SK-N-SH treated with all-trans-retinoic acid at 6 μM for 48 hours (cell line): ENCODE results near the gene NDE1.

ENCODE experiments used
- ATAC-seq: fragments of 200-7000 bp; cut with Tn5 transposase; 3 replicates; pipeline ENCODE4 v1.9.1; 2020; ENCODE audit warnings: mild to moderate bottlenecking, moderate library complexity
- ARNTL ChIP-seq: fragments of 450-650 bp; formaldehyde crosslinking; IDR thresholded peaks from 2 replicates; pipeline ENCODE4 v1.5.0; 2020; ENCODE audit warnings: low read depth, mild to moderate bottlenecking, moderate library complexity, borderline replicate concordance
- BACH2 ChIP-seq: fragments of 250-450 bp; sonication (Bioruptor Pico); IDR thresholded peaks from 2 replicates; pipeline ENCODE4 v1.9.0; 2021; ENCODE audit warnings: mild to moderate bottlenecking, borderline replicate concordance
- CREB5 ChIP-seq: fragments of 250-450 bp; sonication (Bioruptor Pico); IDR thresholded peaks from 2 replicates; pipeline ENCODE4 v1.5.1; 2020; ENCODE audit warnings: low read depth, mild to moderate bottlenecking, moderate library complexity
- CSDC2 ChIP-seq: fragments of 250-450 bp; sonication (Bioruptor Pico); IDR thresholded peaks from 2 replicates; pipeline ENCODE4 v1.5.0; 2020; ENCODE audit warnings: mild to moderate bottlenecking, moderate library complexity
- CSRNP3 ChIP-seq: fragments of 250-450 bp; sonication (Bioruptor Pico); IDR thresholded peaks from 2 replicates; pipeline ENCODE4 v1.5.1; 2021; ENCODE audit warnings: mild to moderate bottlenecking, moderate library complexity
- GLIS3 ChIP-seq: fragments of 250-450 bp; sonication (Bioruptor Pico); IDR thresholded peaks from 2 replicates; pipeline ENCODE4 v1.5.0; 2020; ENCODE audit warnings: mild to moderate bottlenecking, moderate library complexity
- ISL1 ChIP-seq: fragments of 250-450 bp; sonication (Bioruptor Pico); IDR thresholded peaks from 2 replicates; pipeline ENCODE4 v2.1.2; 2022; ENCODE audit warnings: mild to moderate bottlenecking, moderate library complexity
- OSR1 ChIP-seq: fragments of 250-450 bp; sonication (Bioruptor Pico); IDR thresholded peaks from 2 replicates; pipeline ENCODE4 v1.8.0; 2022; ENCODE audit warnings: moderate library complexity, mild to moderate bottlenecking, inconsistent platforms
- POU6F1 ChIP-seq: fragments of 250-450 bp; sonication (Bioruptor Pico); IDR thresholded peaks from 2 replicates; pipeline ENCODE4 v1.8.0; 2021; ENCODE audit warnings: low read depth, mild to moderate bottlenecking, moderate library complexity, borderline replicate concordance
- PPARA ChIP-seq: fragments of 250-450 bp; sonication (Bioruptor Pico); IDR thresholded peaks from 2 replicates; pipeline ENCODE4 v1.5.0; 2020; ENCODE audit warnings: mild to moderate bottlenecking, borderline replicate concordance
- RARB ChIP-seq: fragments of 250-450 bp; sonication (Bioruptor Pico); IDR thresholded peaks from 2 replicates; pipeline ENCODE4 v1.8.0; 2021; ENCODE audit warnings: mild to moderate bottlenecking, moderate library complexity
- SNAI2 ChIP-seq: fragments of 250-450 bp; sonication (Bioruptor Pico); IDR thresholded peaks from 2 replicates; pipeline ENCODE4 v1.5.0; 2020; ENCODE audit warnings: mild to moderate bottlenecking, moderate library complexity
- TCF4 ChIP-seq: fragments of 250-450 bp; sonication (Bioruptor Pico); IDR thresholded peaks from 2 replicates; pipeline ENCODE4 v1.8.0; 2021; ENCODE audit warnings: mild to moderate bottlenecking, moderate library complexity, borderline replicate concordance
- TOX ChIP-seq: fragments of 250-450 bp; sonication (Bioruptor Pico); IDR thresholded peaks from 2 replicates; pipeline ENCODE4 v1.8.0; 2021; ENCODE audit warnings: mild to moderate bottlenecking, moderate library complexity, borderline replicate concordance
- ZC3H10 ChIP-seq: fragments of 250-450 bp; sonication (Bioruptor Pico); IDR thresholded peaks from 2 replicates; pipeline ENCODE4 v1.5.1; 2021; ENCODE audit warnings: mild to moderate bottlenecking, moderate library complexity
- ZFP3 ChIP-seq: fragments of 250-450 bp; sonication (Bioruptor Pico); IDR thresholded peaks from 2 replicates; pipeline ENCODE4 v1.5.0; 2020; ENCODE audit warnings: mild to moderate bottlenecking, moderate library complexity
- ZFP30 ChIP-seq: fragments of 450-650 bp; formaldehyde crosslinking; IDR thresholded peaks from 2 replicates; pipeline ENCODE4 v1.5.0; 2022; ENCODE audit warnings: mild to moderate bottlenecking, moderate library complexity
- ZNF565 ChIP-seq: fragments of 450-650 bp; formaldehyde crosslinking; conservative IDR thresholded peaks from 2 replicates; pipeline ENCODE4 v1.5.0; 2020; ENCODE audit warnings: low read depth, mild to moderate bottlenecking, moderate library complexity
- ZNF70 ChIP-seq: fragments of 450-650 bp; formaldehyde crosslinking; IDR thresholded peaks from 2 replicates; pipeline ENCODE4 v1.5.0; 2020; ENCODE audit warnings: mild to moderate bottlenecking, moderate library complexity
- ZNF8 ChIP-seq: fragments of 450-650 bp; formaldehyde crosslinking; IDR thresholded peaks from 2 replicates; pipeline ENCODE4 v1.5.0; 2020; ENCODE audit warnings: mild to moderate bottlenecking, moderate library complexity
- TF ChIP-seq, protein P1 (sequence below): fragments of 250-450 bp; sonication (Bioruptor Pico); IDR thresholded peaks from 2 replicates; pipeline ENCODE4 v1.5.0; 2020; ENCODE audit warnings: mild to moderate bottlenecking, moderate library complexity
- TF ChIP-seq, protein P2 (sequence below): fragments of 250-450 bp; sonication (Bioruptor Pico); IDR thresholded peaks from 2 replicates; pipeline ENCODE4 v1.8.0; 2020; ENCODE audit warnings: mild to moderate bottlenecking, moderate library complexity, borderline replicate concordance

The NDE1 gene

GRCh38 chr16:15741207-15741871 lies 91.3 kb downstream of the NDE1 start:
- ATAC-seq, result no peak
- TF ChIP-seq ZNF8, result no peak
- TF ChIP-seq, protein P1, sequence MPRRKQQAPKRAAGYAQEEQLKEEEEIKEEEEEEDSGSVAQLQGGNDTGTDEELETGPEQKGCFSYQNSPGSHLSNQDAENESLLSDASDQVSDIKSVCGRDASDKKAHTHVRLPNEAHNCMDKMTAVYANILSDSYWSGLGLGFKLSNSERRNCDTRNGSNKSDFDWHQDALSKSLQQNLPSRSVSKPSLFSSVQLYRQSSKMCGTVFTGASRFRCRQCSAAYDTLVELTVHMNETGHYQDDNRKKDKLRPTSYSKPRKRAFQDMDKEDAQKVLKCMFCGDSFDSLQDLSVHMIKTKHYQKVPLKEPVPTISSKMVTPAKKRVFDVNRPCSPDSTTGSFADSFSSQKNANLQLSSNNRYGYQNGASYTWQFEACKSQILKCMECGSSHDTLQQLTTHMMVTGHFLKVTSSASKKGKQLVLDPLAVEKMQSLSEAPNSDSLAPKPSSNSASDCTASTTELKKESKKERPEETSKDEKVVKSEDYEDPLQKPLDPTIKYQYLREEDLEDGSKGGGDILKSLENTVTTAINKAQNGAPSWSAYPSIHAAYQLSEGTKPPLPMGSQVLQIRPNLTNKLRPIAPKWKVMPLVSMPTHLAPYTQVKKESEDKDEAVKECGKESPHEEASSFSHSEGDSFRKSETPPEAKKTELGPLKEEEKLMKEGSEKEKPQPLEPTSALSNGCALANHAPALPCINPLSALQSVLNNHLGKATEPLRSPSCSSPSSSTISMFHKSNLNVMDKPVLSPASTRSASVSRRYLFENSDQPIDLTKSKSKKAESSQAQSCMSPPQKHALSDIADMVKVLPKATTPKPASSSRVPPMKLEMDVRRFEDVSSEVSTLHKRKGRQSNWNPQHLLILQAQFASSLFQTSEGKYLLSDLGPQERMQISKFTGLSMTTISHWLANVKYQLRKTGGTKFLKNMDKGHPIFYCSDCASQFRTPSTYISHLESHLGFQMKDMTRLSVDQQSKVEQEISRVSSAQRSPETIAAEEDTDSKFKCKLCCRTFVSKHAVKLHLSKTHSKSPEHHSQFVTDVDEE (CRISPR knock-in tag), result no peak
- TF ChIP-seq PPARA, result no peak
- TF ChIP-seq RARB (CRISPR knock-in tag), result no peak
- TF ChIP-seq GLIS3 (CRISPR knock-in tag), result no peak
- TF ChIP-seq ARNTL, result no peak
- no peak for TF ChIP-seq ISL1 (CRISPR knock-in tag)
- no peak for TF ChIP-seq ZFP30 (CRISPR knock-in tag)
- no peak for TF ChIP-seq ZC3H10 (CRISPR knock-in tag)
- TF ChIP-seq TOX, result no peak
- TF ChIP-seq ZNF70, result no peak
- no peak for TF ChIP-seq TCF4 (CRISPR knock-in tag)
- no peak for TF ChIP-seq ZFP3 (CRISPR knock-in tag)
- TF ChIP-seq CSDC2 (CRISPR knock-in tag), result no peak

GRCh38 chr16:15742716-15743115 lies 92.7 kb downstream of the NDE1 start:
- no peak for TF ChIP-seq PPARA
- no peak for TF ChIP-seq SNAI2 (CRISPR knock-in tag)
- no peak for TF ChIP-seq ZFP30 (CRISPR knock-in tag)
- no peak for TF ChIP-seq CREB5 (CRISPR knock-in tag)
- no peak for TF ChIP-seq OSR1
- TF ChIP-seq ARNTL, result no peak
- TF ChIP-seq ISL1 (CRISPR knock-in tag), result no peak
- no peak for TF ChIP-seq RARB (CRISPR knock-in tag)
- no peak for TF ChIP-seq CSRNP3
- TF ChIP-seq BACH2 (CRISPR knock-in tag), result no peak
- TF ChIP-seq POU6F1, result no peak
- TF ChIP-seq CSDC2 (CRISPR knock-in tag), result no peak
- TF ChIP-seq ZC3H10 (CRISPR knock-in tag), result no peak
- no peak for TF ChIP-seq ZNF565
- TF ChIP-seq ZFP3 (CRISPR knock-in tag), result no peak
- no peak for TF ChIP-seq TCF4 (CRISPR knock-in tag)
- ATAC-seq, result no peak

DNA sequence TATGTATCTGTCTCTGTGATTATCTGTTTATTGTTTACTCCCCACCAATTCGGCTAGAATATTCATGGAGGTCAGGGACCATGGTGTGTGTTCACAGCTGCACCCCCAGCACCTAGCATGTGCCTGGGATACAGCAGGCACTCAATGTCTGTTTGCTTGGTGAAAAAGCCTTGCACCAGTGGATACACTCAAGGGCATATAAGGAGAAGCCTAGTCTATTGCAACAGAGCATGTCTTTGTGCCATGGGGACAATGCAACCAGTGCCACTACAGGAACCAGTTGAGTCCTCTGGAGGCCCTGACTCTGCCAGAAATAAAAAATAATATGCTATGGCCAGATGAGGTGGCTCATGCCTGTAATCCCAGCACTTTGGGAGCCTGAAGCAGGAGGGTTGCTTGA lies 93.6 kb downstream of the NDE1 start:
- ATAC-seq, result no peak
- TF ChIP-seq CSDC2 (CRISPR knock-in tag) (no peak), POU6F1 (no peak)
- TF ChIP-seq, protein P2, sequence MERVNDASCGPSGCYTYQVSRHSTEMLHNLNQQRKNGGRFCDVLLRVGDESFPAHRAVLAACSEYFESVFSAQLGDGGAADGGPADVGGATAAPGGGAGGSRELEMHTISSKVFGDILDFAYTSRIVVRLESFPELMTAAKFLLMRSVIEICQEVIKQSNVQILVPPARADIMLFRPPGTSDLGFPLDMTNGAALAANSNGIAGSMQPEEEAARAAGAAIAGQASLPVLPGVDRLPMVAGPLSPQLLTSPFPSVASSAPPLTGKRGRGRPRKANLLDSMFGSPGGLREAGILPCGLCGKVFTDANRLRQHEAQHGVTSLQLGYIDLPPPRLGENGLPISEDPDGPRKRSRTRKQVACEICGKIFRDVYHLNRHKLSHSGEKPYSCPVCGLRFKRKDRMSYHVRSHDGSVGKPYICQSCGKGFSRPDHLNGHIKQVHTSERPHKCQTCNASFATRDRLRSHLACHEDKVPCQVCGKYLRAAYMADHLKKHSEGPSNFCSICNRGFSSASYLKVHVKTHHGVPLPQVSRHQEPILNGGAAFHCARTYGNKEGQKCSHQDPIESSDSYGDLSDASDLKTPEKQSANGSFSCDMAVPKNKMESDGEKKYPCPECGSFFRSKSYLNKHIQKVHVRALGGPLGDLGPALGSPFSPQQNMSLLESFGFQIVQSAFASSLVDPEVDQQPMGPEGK (CRISPR knock-in tag), result no peak
